Neural cell (in vitro differentiated cells): Measurements from ENCODE around the gene SUPT3H. TPM values are rescaled to one million over a fixed set of nuclear protein-coding genes. Genes with fewer than 3 reads are reported as not detected.

ENCODE experiments used
- H2AFZ ChIP-seq: fragments of 200-600, 300-800 bp; sonication (generic), shearing (Covaris generic); 2 replicates; pipeline ENCODE4 v1.6.0; 2014; ENCODE audit warnings: low read depth, mild to moderate bottlenecking, antibody characterized with exemption, low read length, moderate library complexity
- H3F3A ChIP-seq: fragments of 200-600 bp; shearing (Covaris generic); 2 replicates; pipeline ENCODE4 v1.6.1; 2016; ENCODE audit warnings: mild to moderate bottlenecking, moderate library complexity, mixed read lengths, antibody characterized with exemption, low read length; ENCODE audit not compliant: insufficient read depth, poor library complexity, severe bottlenecking
- H3K27ac ChIP-seq: fragments of 200-600, 300-800 bp; sonication (generic), shearing (Covaris generic); 2 replicates; pipeline ENCODE4 v1.5.1; 2014; ENCODE audit warnings: mild to moderate bottlenecking, low read length, moderate library complexity
- H3K27me3 ChIP-seq: fragments of 300-800, 200-600 bp; sonication (generic), shearing (Covaris generic); 2 replicates; pipeline ENCODE4 v1.6.0; 2014; ENCODE audit warnings: mild to moderate bottlenecking, low read depth, low read length, moderate library complexity; ENCODE audit not compliant: insufficient read depth
- H3K36me3 ChIP-seq: fragments of 300-800, 200-600 bp; sonication (generic), shearing (Covaris generic); 2 replicates; pipeline ENCODE4 v1.5.1; 2014; ENCODE audit warnings: mild to moderate bottlenecking, antibody characterized with exemption, low read length, moderate library complexity; ENCODE audit not compliant: insufficient read depth
- H3K4me2 ChIP-seq: fragments of 300-800, 200-600 bp; sonication (generic), shearing (Covaris generic); 2 replicates; pipeline ENCODE4 v1.6.0; 2014; ENCODE audit warnings: mild to moderate bottlenecking, low read length
- H3K4me3 ChIP-seq: fragments of 300-800, 200-600 bp; sonication (generic), shearing (Covaris generic); 2 replicates; pipeline ENCODE4 v1.5.1; 2014; ENCODE audit warnings: mild to moderate bottlenecking, low read length, moderate library complexity
- H3K79me2 ChIP-seq: fragments of 200-600 bp; shearing (Covaris generic); replicated peaks from 2 replicates; pipeline ENCODE4 v1.6.0; 2014; ENCODE audit warnings: mild to moderate bottlenecking, low read length, moderate library complexity; ENCODE audit not compliant: insufficient read depth
- H3K9ac ChIP-seq: fragments of 300-800, 200-600 bp; sonication (generic), shearing (Covaris generic); 2 replicates; pipeline ENCODE4 v1.6.1; 2016; ENCODE audit warnings: mild to moderate bottlenecking, low read length, mixed read lengths
- H3K9me2 ChIP-seq: fragments of 200-600 bp; shearing (Covaris generic); 2 replicates; pipeline ENCODE4 v1.6.1; 2016; ENCODE audit warnings: mild to moderate bottlenecking, low read length, mixed read lengths; ENCODE audit not compliant: insufficient read depth
- H3K9me3 ChIP-seq: fragments of 200-600, 300-800 bp; sonication (generic), shearing (Covaris generic); 2 replicates; pipeline ENCODE4 v1.6.1; 2016; ENCODE audit warnings: mild to moderate bottlenecking, mixed run types, low read length, moderate library complexity, mixed read lengths
- H4K20me1 ChIP-seq: fragments of 200-600 bp; shearing (Covaris generic); 2 replicates; pipeline ENCODE4 v1.6.1; 2016; ENCODE audit warnings: mild to moderate bottlenecking, mixed run types; ENCODE audit not compliant: insufficient read depth
- CTCF ChIP-seq: fragments of 450-650 bp; IDR thresholded peaks from 2 replicates; pipeline ENCODE4 v1.5.1; 2014; ENCODE audit warnings: antibody characterized with exemption, mild to moderate bottlenecking, moderate library complexity; ENCODE audit not compliant: poor library complexity, severe bottlenecking
- EP300 ChIP-seq: fragments of 450-650 bp; conservative IDR thresholded peaks from 2 replicates; pipeline ENCODE4 v1.6.1; 2014; ENCODE audit warnings: antibody characterized with exemption, mild to moderate bottlenecking, moderate library complexity; ENCODE audit not compliant: poor library complexity, severe bottlenecking
- EZH2 ChIP-seq: fragments of 200-600, 300-800 bp; shearing (Covaris generic), sonication (generic); IDR thresholded peaks from 2 replicates; pipeline ENCODE4 v1.6.1; 2014; ENCODE audit warnings: antibody characterized with exemption, low read length, borderline replicate concordance, mild to moderate bottlenecking; ENCODE audit not compliant: insufficient read depth, poor library complexity, severe bottlenecking
- MXI1 ChIP-seq: fragments of 450-650 bp; conservative IDR thresholded peaks from 2 replicates; pipeline ENCODE4 v1.6.1; 2014; ENCODE audit warnings: antibody characterized with exemption, mild to moderate bottlenecking; ENCODE audit not compliant: poor library complexity, severe bottlenecking
- POLR2AphosphoS5 ChIP-seq: IDR thresholded peaks from 2 replicates; pipeline ENCODE4 v1.6.1; 2012
- RAD21 ChIP-seq: fragments of 450-650 bp; conservative IDR thresholded peaks from 2 replicates; pipeline ENCODE4 v1.6.1; 2014; ENCODE audit warnings: antibody characterized with exemption, mild to moderate bottlenecking, moderate library complexity
- REST ChIP-seq: IDR thresholded peaks from 2 replicates; pipeline ENCODE4 v1.6.1; 2012; ENCODE audit warnings: borderline replicate concordance
- SMC3 ChIP-seq: fragments of 450-650 bp; conservative IDR thresholded peaks from 2 replicates; pipeline ENCODE4 v1.6.1; 2014; ENCODE audit warnings: antibody characterized with exemption, mild to moderate bottlenecking, moderate library complexity; ENCODE audit not compliant: poor library complexity
- TAF1 ChIP-seq: IDR thresholded peaks from 2 replicates; pipeline ENCODE4 v1.6.1; 2012; ENCODE audit warnings: low read depth
- polyA plus RNA-seq: library from polyadenylated mRNA; depleted of rRNA; stranded (reverse); fragments of >200 nt; gene quantifications from 2 replicates; pipeline ENCODE4 v1.2.3, GENCODE V29; 2014

Gene SUPT3H
- polyA plus RNA-seq, 1 donor from 2014 or later, result 6.8 TPM

DNA sequence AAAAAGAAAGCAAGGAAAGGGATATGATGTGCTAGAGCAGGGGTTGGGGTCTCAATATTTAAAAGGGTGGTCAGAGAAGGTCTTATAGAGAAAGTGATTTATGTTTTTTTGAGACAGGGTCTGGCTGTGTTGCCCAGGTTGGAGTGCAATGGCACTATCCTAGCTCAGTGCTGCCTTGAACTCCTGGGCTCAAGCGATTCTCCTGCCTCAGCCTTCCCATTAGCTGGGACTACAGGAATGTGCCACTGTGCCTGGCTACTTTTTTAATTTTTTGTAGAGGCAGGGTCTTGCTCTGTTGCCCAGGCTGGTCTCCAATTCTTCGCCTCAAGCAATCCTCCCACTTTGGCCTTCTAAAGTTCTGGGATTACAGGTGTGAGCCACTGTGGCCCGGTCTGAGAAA is 557.0 kb downstream of the SUPT3H start:
- H3K4me2 ChIP-seq, result no peak overlapping the region

GRCh38 chr6:44820321-44820720 is 557.4 kb downstream of the SUPT3H start:
- Histone ChIP-seq H3K4me2 (no peak overlapping the region), H3K9ac (no peak overlapping the region), H3K36me3 (no peaks in the 10 kb centered on the region), H3K9me2 (no peaks in the 10 kb centered on the region), H4K20me1 (no peaks in the 10 kb centered on the region), H3K27ac (no peak overlapping the region), H2AFZ (no peak overlapping the region), H3K27me3 (no peaks in the 10 kb centered on the region), H3K4me3 (no peak overlapping the region), H3F3A (no peaks in the 10 kb centered on the region), H3K9me3 (no peaks in the 10 kb centered on the region), H3K79me2 (no peaks in the 10 kb centered on the region)
- no peak for TF ChIP-seq POLR2AphosphoS5
- TF ChIP-seq EZH2, result no peak
- TF ChIP-seq CTCF, result no peak
- TF ChIP-seq TAF1, result no peak
- no peak for TF ChIP-seq SMC3
- TF ChIP-seq EP300, result no peak
- TF ChIP-seq RAD21, result no peak

More for the DNA sequence above, 557.0 kb downstream of the SUPT3H start:
- no peaks in the 10 kb centered on the region for H3K9me3 ChIP-seq
- H3K9ac ChIP-seq, result no peak overlapping the region
- no peak for TF ChIP-seq REST
- no peak for TF ChIP-seq SMC3
- no peak for TF ChIP-seq CTCF
- no peak for TF ChIP-seq EZH2
- TF ChIP-seq TAF1, result no peak
- TF ChIP-seq EP300, result no peak
- TF ChIP-seq RAD21, result no peak
- TF ChIP-seq POLR2AphosphoS5, result no peak
- TF ChIP-seq MXI1, result no peak
- H3F3A ChIP-seq, result no peaks in the 10 kb centered on the region
- no peak overlapping the region for H2AFZ ChIP-seq
- H3K79me2 ChIP-seq, result no peaks in the 10 kb centered on the region
- no peaks in the 10 kb centered on the region for H3K9me2 ChIP-seq
- H4K20me1 ChIP-seq, result no peaks in the 10 kb centered on the region
- H3K4me3 ChIP-seq, result no peak overlapping the region
- H3K27me3 ChIP-seq, result no peaks in the 10 kb centered on the region
- no peaks in the 10 kb centered on the region for H3K36me3 ChIP-seq
- no peak overlapping the region for H3K27ac ChIP-seq
